Measurements from ENCODE around the gene AGBL4. TPM values are rescaled to one million over a fixed set of nuclear protein-coding genes. Genes with fewer than 3 reads are reported as not detected.

The AGBL4 gene
- total and polyA plus RNA-seq, 2 donors = 0.18 to 0.24 TPM

DNA sequence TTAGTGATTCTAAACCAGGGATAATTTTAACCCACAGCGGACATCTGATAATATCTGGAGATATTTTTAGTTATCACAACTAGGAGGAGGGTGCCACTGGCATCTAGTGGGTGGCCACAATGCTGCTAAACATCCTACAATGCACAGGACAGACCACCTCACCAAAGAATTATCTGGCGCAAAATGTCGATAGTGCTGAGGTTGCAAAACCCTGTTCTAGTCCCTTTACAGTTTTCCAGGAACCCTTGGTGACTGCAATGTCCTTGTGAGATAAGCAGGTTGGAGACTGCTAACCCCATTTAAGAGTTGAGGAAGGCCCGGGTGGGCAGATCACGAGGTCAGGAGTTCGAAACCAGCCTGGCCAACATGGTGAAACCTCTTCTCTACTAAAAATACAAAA lies 1083.9 kb downstream of the AGBL4 start:
- 89% methylated on average over 6 of the region's 6 CpGs for WGBS
- H3K36me3 ChIP-seq (ENCODE audit: control insufficient read depth in 2 of 2, insufficient read depth in 2 of 2, low read length in 1 of 2) = no peaks in the 10 kb centered on the region
- DNase-seq (ENCODE audit: low read depth in 6 of 9, low spot score in 9 of 9) = no peak
- H3K27ac ChIP-seq (ENCODE audit: low read depth in 1 of 2, low read length in 1 of 2) = no peak overlapping the region
- H3K4me3 ChIP-seq (ENCODE audit: low read length in 2 of 2) = no peak overlapping the region
- no peaks in the 10 kb centered on the region for H3K4me1 ChIP-seq (ENCODE audit: control insufficient read depth in 2 of 2, insufficient read depth in 2 of 2, low read length in 2 of 2)
- H3K27me3 ChIP-seq (ENCODE audit: control insufficient read depth in 2 of 2, insufficient read depth in 1 of 2, low read length in 1 of 2) = no peaks in the 10 kb centered on the region
- H3K9me3 ChIP-seq (ENCODE audit: control insufficient read depth in 2 of 2, insufficient read depth in 1 of 2, low read length in 1 of 2) = no peaks in the 10 kb centered on the region

- no peak overlapping the region for H3K4me3 ChIP-seq (ENCODE audit: low read length in 2 of 2)
- H3K9me3 ChIP-seq (ENCODE audit: control insufficient read depth in 2 of 2, insufficient read depth in 1 of 2, low read length in 1 of 2) = no peaks in the 10 kb centered on the region
- H3K27me3 ChIP-seq (ENCODE audit: control insufficient read depth in 2 of 2, insufficient read depth in 1 of 2, low read length in 1 of 2) = no peaks in the 10 kb centered on the region
- no peaks in the 10 kb centered on the region for H3K4me1 ChIP-seq (ENCODE audit: control insufficient read depth in 2 of 2, insufficient read depth in 2 of 2, low read length in 2 of 2)
- WGBS = 72% methylated on average over 3 of the region's 3 CpGs
- no peaks in the 10 kb centered on the region for H3K36me3 ChIP-seq (ENCODE audit: control insufficient read depth in 2 of 2, insufficient read depth in 2 of 2, low read length in 1 of 2)
- no peak for DNase-seq (ENCODE audit: low read depth in 6 of 9, low spot score in 9 of 9)
- no peak overlapping the region for H3K27ac ChIP-seq (ENCODE audit: low read depth in 1 of 2, low read length in 1 of 2)
Measured at GRCh38 chr1:48939042-48939441, 1084.7 kb downstream of the AGBL4 start.

GRCh38 chr1:48937732-48938131 lies 1086.0 kb downstream of the AGBL4 start:
- Histone ChIP-seq H3K27ac (ENCODE audit: low read depth in 1 of 2, low read length in 1 of 2) (no peak overlapping the region), H3K9me3 (ENCODE audit: control insufficient read depth in 2 of 2, insufficient read depth in 1 of 2, low read length in 1 of 2) (no peaks in the 10 kb centered on the region), H3K4me1 (ENCODE audit: control insufficient read depth in 2 of 2, insufficient read depth in 2 of 2, low read length in 2 of 2) (no peaks in the 10 kb centered on the region), H3K36me3 (ENCODE audit: control insufficient read depth in 2 of 2, insufficient read depth in 2 of 2, low read length in 1 of 2) (no peaks in the 10 kb centered on the region), H3K27me3 (ENCODE audit: control insufficient read depth in 2 of 2, insufficient read depth in 1 of 2, low read length in 1 of 2) (no peaks in the 10 kb centered on the region), H3K4me3 (ENCODE audit: low read length in 2 of 2) (no peak overlapping the region)
- DNase-seq (ENCODE audit: low read depth in 6 of 9, low spot score in 9 of 9) = no peak
- WGBS = 86% methylated on average over 1 of the region's 1 CpG

DNA sequence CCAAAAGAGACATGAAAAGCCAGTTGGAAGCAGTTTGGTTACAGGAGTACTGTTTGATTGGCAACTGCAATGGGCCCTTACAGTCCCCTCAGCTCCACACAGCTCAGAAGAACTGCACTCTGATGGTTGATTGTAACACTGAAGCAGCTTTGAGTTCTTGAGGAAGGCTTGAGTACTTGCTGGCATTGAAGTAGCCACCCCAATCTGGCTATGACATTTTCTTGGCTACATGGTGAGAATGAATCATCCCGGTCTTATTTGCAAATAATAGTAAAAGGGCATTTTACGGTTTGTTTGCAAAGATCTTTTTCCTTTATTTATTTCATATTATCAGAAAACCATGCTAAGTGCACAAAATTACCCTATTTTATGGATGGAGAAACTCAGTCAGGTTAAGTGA lies 1087.3 kb downstream of the AGBL4 start:
- DNase-seq (ENCODE audit: low read depth in 6 of 9, low spot score in 9 of 9) = no peak
- 94% methylated on average over 2 of the region's 2 CpGs for WGBS
- no peaks in the 10 kb centered on the region for H3K36me3 ChIP-seq (ENCODE audit: control insufficient read depth in 2 of 2, insufficient read depth in 2 of 2, low read length in 1 of 2)
- no peaks in the 10 kb centered on the region for H3K4me1 ChIP-seq (ENCODE audit: control insufficient read depth in 2 of 2, insufficient read depth in 2 of 2, low read length in 2 of 2)
- H3K9me3 ChIP-seq (ENCODE audit: control insufficient read depth in 2 of 2, insufficient read depth in 1 of 2, low read length in 1 of 2) = no peaks in the 10 kb centered on the region
- no peak overlapping the region for H3K27ac ChIP-seq (ENCODE audit: low read depth in 1 of 2, low read length in 1 of 2)
- H3K27me3 ChIP-seq (ENCODE audit: control insufficient read depth in 2 of 2, insufficient read depth in 1 of 2, low read length in 1 of 2) = no peaks in the 10 kb centered on the region
- no peak overlapping the region for H3K4me3 ChIP-seq (ENCODE audit: low read length in 2 of 2)

DNA sequence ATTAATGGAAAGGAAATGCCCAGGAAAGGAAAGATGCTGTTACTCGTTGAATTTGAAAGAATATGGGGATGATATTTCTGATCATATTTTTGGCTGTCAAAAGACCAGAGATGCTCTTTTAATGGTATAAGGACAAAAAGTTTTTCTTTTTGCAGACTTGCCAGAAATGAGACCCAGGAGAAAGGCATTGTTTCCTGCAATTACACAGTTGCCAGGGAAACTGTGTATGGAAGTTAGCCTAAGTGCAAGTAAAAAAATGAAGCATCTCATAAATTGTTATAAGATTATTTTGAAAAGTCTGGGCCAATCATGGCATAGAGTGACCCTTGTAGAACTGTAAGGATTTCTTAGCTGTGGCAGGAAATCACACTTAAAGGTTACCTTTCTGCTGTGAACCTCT lies 1091.4 kb downstream of the AGBL4 start:
- DNase-seq (ENCODE audit: low read depth in 6 of 9, low spot score in 9 of 9) = no peak
- Histone ChIP-seq H3K27me3 (ENCODE audit: control insufficient read depth in 2 of 2, insufficient read depth in 1 of 2, low read length in 1 of 2) (no peaks in the 10 kb centered on the region), H3K4me1 (ENCODE audit: control insufficient read depth in 2 of 2, insufficient read depth in 2 of 2, low read length in 2 of 2) (no peaks in the 10 kb centered on the region), H3K4me3 (ENCODE audit: low read length in 2 of 2) (no peak overlapping the region), H3K9me3 (ENCODE audit: control insufficient read depth in 2 of 2, insufficient read depth in 1 of 2, low read length in 1 of 2) (no peaks in the 10 kb centered on the region), H3K27ac (ENCODE audit: low read depth in 1 of 2, low read length in 1 of 2) (no peak overlapping the region), H3K36me3 (ENCODE audit: control insufficient read depth in 2 of 2, insufficient read depth in 2 of 2, low read length in 1 of 2) (no peaks in the 10 kb centered on the region)
- WGBS = 78% methylated on average over 1 of the region's 1 CpG

DNA sequence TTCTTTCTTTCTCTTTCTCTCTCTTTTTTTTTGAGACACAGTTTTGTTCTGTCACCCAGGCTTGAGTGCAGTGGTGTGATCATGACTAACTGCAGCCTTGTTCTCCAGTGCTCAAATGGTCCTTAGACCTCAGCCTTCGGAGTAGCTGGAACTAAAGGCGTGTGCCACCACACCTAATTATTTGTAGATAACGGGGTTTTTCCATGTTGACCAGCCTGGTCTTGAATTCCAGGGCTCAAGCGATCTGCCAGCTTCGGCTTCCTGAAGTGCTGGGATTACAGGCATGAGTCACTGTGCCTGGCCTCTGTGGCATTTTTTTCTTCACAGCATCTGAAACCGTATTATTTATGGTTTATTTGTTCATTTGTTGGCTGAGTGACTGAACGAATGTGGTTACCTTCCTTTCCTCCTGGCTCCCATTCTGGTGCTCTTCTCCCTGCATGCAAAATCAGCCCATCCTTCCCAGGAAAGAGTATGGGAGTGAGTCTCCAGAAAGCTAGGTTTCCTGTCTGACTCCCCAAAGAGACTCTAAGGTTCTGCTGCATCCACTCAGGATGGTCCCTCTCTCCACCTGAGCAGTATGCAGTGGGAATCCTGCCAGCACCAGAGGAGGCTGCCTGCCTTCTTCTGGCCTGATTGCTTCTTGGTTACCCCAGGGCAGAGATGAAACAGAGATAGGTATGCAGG lies 1092.1 kb downstream of the AGBL4 start:
- WGBS = 87% methylated on average over 7 of the region's 7 CpGs
- H3K27ac ChIP-seq (ENCODE audit: low read depth in 1 of 2, low read length in 1 of 2) = no peak overlapping the region
- H3K4me1 ChIP-seq (ENCODE audit: control insufficient read depth in 2 of 2, insufficient read depth in 2 of 2, low read length in 2 of 2) = no peaks in the 10 kb centered on the region
- no peak overlapping the region for H3K4me3 ChIP-seq (ENCODE audit: low read length in 2 of 2)
- H3K27me3 ChIP-seq (ENCODE audit: control insufficient read depth in 2 of 2, insufficient read depth in 1 of 2, low read length in 1 of 2) = no peaks in the 10 kb centered on the region
- DNase-seq (ENCODE audit: low read depth in 6 of 9, low spot score in 9 of 9) = no peak
- no peaks in the 10 kb centered on the region for H3K36me3 ChIP-seq (ENCODE audit: control insufficient read depth in 2 of 2, insufficient read depth in 2 of 2, low read length in 1 of 2)
- H3K9me3 ChIP-seq (ENCODE audit: control insufficient read depth in 2 of 2, insufficient read depth in 1 of 2, low read length in 1 of 2) = no peaks in the 10 kb centered on the region

- H3K27ac ChIP-seq (ENCODE audit: low read depth in 1 of 2, low read length in 1 of 2) = no peak overlapping the region
- H3K9me3 ChIP-seq (ENCODE audit: control insufficient read depth in 2 of 2, insufficient read depth in 1 of 2, low read length in 1 of 2) = no peaks in the 10 kb centered on the region
- H3K27me3 ChIP-seq (ENCODE audit: control insufficient read depth in 2 of 2, insufficient read depth in 1 of 2, low read length in 1 of 2) = no peaks in the 10 kb centered on the region
- no peak for DNase-seq (ENCODE audit: low read depth in 6 of 9, low spot score in 9 of 9)
- WGBS = 81% methylated on average over 4 of the region's 4 CpGs
- H3K4me1 ChIP-seq (ENCODE audit: control insufficient read depth in 2 of 2, insufficient read depth in 2 of 2, low read length in 2 of 2) = no peaks in the 10 kb centered on the region
- H3K4me3 ChIP-seq (ENCODE audit: low read length in 2 of 2) = no peak overlapping the region
- H3K36me3 ChIP-seq (ENCODE audit: control insufficient read depth in 2 of 2, insufficient read depth in 2 of 2, low read length in 1 of 2) = no peaks in the 10 kb centered on the region
Measured at GRCh38 chr1:48930011-48930410, 1093.7 kb downstream of the AGBL4 start.

- DNase-seq (ENCODE audit: low read depth in 6 of 9, low spot score in 9 of 9) = no peak
- no peak overlapping the region for H3K4me3 ChIP-seq (ENCODE audit: low read length in 2 of 2)
- H3K4me1 ChIP-seq (ENCODE audit: control insufficient read depth in 2 of 2, insufficient read depth in 2 of 2, low read length in 2 of 2) = no peaks in the 10 kb centered on the region
- no peak overlapping the region for H3K27ac ChIP-seq (ENCODE audit: low read depth in 1 of 2, low read length in 1 of 2)
- no peaks in the 10 kb centered on the region for H3K36me3 ChIP-seq (ENCODE audit: control insufficient read depth in 2 of 2, insufficient read depth in 2 of 2, low read length in 1 of 2)
- no peaks in the 10 kb centered on the region for H3K9me3 ChIP-seq (ENCODE audit: control insufficient read depth in 2 of 2, insufficient read depth in 1 of 2, low read length in 1 of 2)
- no peaks in the 10 kb centered on the region for H3K27me3 ChIP-seq (ENCODE audit: control insufficient read depth in 2 of 2, insufficient read depth in 1 of 2, low read length in 1 of 2)
Measured at GRCh38 chr1:48924099-48924498, 1099.7 kb downstream of the AGBL4 start.

DNA sequence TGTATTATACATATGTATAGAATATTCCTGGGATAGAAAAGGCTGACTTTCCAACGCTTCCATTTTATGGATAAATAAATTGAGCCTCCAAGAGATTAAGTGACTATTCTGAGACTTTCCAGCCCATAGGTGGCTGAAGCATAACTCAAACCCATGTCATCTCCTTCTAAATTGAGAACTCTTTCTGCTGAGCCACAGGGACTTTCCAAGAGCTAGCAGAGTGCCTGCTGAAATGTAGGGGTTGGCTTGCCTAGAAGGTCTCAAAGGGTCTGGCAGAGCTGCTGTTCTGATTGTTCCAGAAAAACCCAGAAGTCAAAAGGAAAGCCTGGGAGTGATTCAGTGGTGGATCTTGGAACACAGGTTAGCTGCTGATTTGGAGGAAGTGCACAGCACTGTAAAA lies 1100.6 kb downstream of the AGBL4 start:
- Histone ChIP-seq H3K27me3 (ENCODE audit: control insufficient read depth in 2 of 2, insufficient read depth in 1 of 2, low read length in 1 of 2) (no peaks in the 10 kb centered on the region), H3K4me1 (ENCODE audit: control insufficient read depth in 2 of 2, insufficient read depth in 2 of 2, low read length in 2 of 2) (no peaks in the 10 kb centered on the region), H3K27ac (ENCODE audit: low read depth in 1 of 2, low read length in 1 of 2) (no peak overlapping the region), H3K9me3 (ENCODE audit: control insufficient read depth in 2 of 2, insufficient read depth in 1 of 2, low read length in 1 of 2) (no peaks in the 10 kb centered on the region), H3K4me3 (ENCODE audit: low read length in 2 of 2) (no peak overlapping the region), H3K36me3 (ENCODE audit: control insufficient read depth in 2 of 2, insufficient read depth in 2 of 2, low read length in 1 of 2) (no peaks in the 10 kb centered on the region)
- DNase-seq (ENCODE audit: low read depth in 6 of 9, low spot score in 9 of 9) = no peak
- WGBS = 95% methylated on average over 1 of the region's 1 CpG

GRCh38 chr1:48920851-48921250 lies 1102.9 kb downstream of the AGBL4 start:
- Histone ChIP-seq H3K36me3 (ENCODE audit: control insufficient read depth in 2 of 2, insufficient read depth in 2 of 2, low read length in 1 of 2) (no peaks in the 10 kb centered on the region), H3K9me3 (ENCODE audit: control insufficient read depth in 2 of 2, insufficient read depth in 1 of 2, low read length in 1 of 2) (no peaks in the 10 kb centered on the region), H3K4me1 (ENCODE audit: control insufficient read depth in 2 of 2, insufficient read depth in 2 of 2, low read length in 2 of 2) (no peaks in the 10 kb centered on the region), H3K4me3 (ENCODE audit: low read length in 2 of 2) (no peak overlapping the region), H3K27ac (ENCODE audit: low read depth in 1 of 2, low read length in 1 of 2) (no peak overlapping the region), H3K27me3 (ENCODE audit: control insufficient read depth in 2 of 2, insufficient read depth in 1 of 2, low read length in 1 of 2) (no peaks in the 10 kb centered on the region)
- 96% methylated on average over 3 of the region's 3 CpGs for WGBS
- DNase-seq (ENCODE audit: low read depth in 6 of 9, low spot score in 9 of 9) = no peak
